ENCODE measurements around the gene ITGB7.

DNA sequence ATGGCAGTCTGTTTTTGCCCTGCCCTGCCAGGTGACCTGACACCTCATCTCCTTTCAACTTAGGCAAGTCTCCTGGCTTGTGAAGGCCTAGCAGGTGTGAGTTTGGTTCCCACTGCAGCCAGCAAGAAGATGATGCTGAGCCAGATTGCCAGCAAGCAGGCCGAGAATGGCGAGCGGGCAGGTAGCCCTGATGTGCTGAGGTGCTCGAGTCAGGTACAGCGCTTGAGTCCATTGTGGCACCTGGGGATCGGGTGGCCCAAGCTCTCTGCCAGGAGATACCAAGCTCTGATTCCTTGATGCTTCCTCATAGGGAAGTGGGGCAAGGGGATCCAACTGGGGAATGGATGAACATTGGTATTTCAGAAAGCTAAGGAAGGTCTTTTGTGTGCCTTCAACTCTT lies 22.2 kb downstream of the ITGB7 start:
- TF ChIP-seq TAF1 (IDR thresholded peaks at IDR 0.05; ENCODE audit: borderline replicate concordance, insufficient read depth, low read length) (no peak), POLR2AphosphoS5 (IDR thresholded peaks at IDR 0.05; ENCODE audit: low read depth, low read length) (no peak), SIN3A (IDR thresholded peaks at IDR 0.05; ENCODE audit: borderline replicate concordance, insufficient read depth, low read length) (no peak)
- TF ChIP-seq, protein P1, sequence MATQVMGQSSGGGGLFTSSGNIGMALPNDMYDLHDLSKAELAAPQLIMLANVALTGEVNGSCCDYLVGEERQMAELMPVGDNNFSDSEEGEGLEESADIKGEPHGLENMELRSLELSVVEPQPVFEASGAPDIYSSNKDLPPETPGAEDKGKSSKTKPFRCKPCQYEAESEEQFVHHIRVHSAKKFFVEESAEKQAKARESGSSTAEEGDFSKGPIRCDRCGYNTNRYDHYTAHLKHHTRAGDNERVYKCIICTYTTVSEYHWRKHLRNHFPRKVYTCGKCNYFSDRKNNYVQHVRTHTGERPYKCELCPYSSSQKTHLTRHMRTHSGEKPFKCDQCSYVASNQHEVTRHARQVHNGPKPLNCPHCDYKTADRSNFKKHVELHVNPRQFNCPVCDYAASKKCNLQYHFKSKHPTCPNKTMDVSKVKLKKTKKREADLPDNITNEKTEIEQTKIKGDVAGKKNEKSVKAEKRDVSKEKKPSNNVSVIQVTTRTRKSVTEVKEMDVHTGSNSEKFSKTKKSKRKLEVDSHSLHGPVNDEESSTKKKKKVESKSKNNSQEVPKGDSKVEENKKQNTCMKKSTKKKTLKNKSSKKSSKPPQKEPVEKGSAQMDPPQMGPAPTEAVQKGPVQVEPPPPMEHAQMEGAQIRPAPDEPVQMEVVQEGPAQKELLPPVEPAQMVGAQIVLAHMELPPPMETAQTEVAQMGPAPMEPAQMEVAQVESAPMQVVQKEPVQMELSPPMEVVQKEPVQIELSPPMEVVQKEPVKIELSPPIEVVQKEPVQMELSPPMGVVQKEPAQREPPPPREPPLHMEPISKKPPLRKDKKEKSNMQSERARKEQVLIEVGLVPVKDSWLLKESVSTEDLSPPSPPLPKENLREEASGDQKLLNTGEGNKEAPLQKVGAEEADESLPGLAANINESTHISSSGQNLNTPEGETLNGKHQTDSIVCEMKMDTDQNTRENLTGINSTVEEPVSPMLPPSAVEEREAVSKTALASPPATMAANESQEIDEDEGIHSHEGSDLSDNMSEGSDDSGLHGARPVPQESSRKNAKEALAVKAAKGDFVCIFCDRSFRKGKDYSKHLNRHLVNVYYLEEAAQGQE (IDR thresholded peaks at IDR 0.05; ENCODE audit: insufficient read depth in 1 of 2, low read depth in 2 of 2, low read length in 2 of 2): no peak

All from PFSK-1 (cell line).